HepG2 (cell line): Measurements from ENCODE around the gene CBX2. TPM values are rescaled to one million over a fixed set of nuclear protein-coding genes. Genes with fewer than 3 reads are reported as not detected.

Experiments
- ETV6 ChIP-seq: sonication (generic); formaldehyde crosslinking; conservative IDR thresholded peaks from 2 replicates; pipeline ENCODE4 v1.4.0; 2020; ENCODE audit warnings: missing genetic modification reagents
- GLI4 ChIP-seq: sonication (generic); formaldehyde crosslinking; IDR thresholded peaks from 2 replicates; pipeline ENCODE4 v1.5.1; 2020; ENCODE audit warnings: missing genetic modification reagents, mild to moderate bottlenecking, moderate library complexity, borderline replicate concordance
- KAT2B ChIP-seq: fragments of 150-350 bp; IDR thresholded peaks from 2 replicates; pipeline ENCODE4 v1.6.1; 2014; ENCODE audit warnings: low read depth, low read length, borderline replicate concordance
- KDM5A ChIP-seq: fragments of 200-600 bp; sonication (generic); IDR thresholded peaks from 2 replicates; pipeline ENCODE4 v1.7.0; 2018; ENCODE audit warnings: antibody characterized with exemption, mild to moderate bottlenecking, low read length, borderline replicate concordance
- PAF1 ChIP-seq: IDR thresholded peaks from 2 replicates; pipeline ENCODE4 v1.6.1; 2016; ENCODE audit warnings: missing genetic modification reagents, missing compliant biosample characterization
- RAD51 ChIP-seq: fragments of 450-650 bp; IDR thresholded peaks from 2 replicates; pipeline ENCODE4 v1.6.1; 2016; ENCODE audit warnings: borderline replicate concordance
- RFXAP ChIP-seq: sonication (generic); formaldehyde crosslinking; IDR thresholded peaks from 2 replicates; pipeline ENCODE4 v1.4.0; 2020; ENCODE audit warnings: missing genetic modification reagents, borderline replicate concordance
- SIN3A ChIP-seq: IDR thresholded peaks from 2 replicates; pipeline ENCODE4 v1.6.1; 2011; ENCODE audit warnings: low read depth, mild to moderate bottlenecking, control low read depth, low read length, borderline replicate concordance
- SMC3 ChIP-seq: IDR thresholded peaks from 2 replicates; pipeline ENCODE4 v1.6.1; 2011; ENCODE audit warnings: low read length, improper control_type of control experiment
- TCF7 ChIP-seq: sonication (generic); IDR thresholded peaks from 2 replicates; pipeline ENCODE4 v1.6.1; 2016; ENCODE audit warnings: antibody characterized with exemption, low read depth
- TEAD2 ChIP-seq: sonication (generic); formaldehyde crosslinking; IDR thresholded peaks from 2 replicates; pipeline ENCODE4 v1.9.0; 2021; ENCODE audit warnings: missing genetic modification reagents
- TEF ChIP-seq: sonication (generic); formaldehyde crosslinking; IDR thresholded peaks from 2 replicates; pipeline ENCODE4 v1.5.0; 2020; ENCODE audit warnings: missing genetic modification reagents
- TFE3 ChIP-seq: IDR thresholded peaks from 2 replicates; pipeline ENCODE4 v1.6.1; 2016
- TOE1 ChIP-seq: sonication (generic); formaldehyde crosslinking; IDR thresholded peaks from 2 replicates; pipeline ENCODE4 v1.4.0; 2020; ENCODE audit warnings: mild to moderate bottlenecking, missing genetic modification reagents
- ZNF138 ChIP-seq: sonication (generic); formaldehyde crosslinking; IDR thresholded peaks from 2 replicates; pipeline ENCODE4 v1.5.0; 2020; ENCODE audit warnings: mild to moderate bottlenecking, low read depth, missing genetic modification reagents
- ZNF350 ChIP-seq: sonication (generic); formaldehyde crosslinking; IDR thresholded peaks from 2 replicates; pipeline ENCODE4 v1.4.0; 2020; ENCODE audit warnings: mild to moderate bottlenecking, low read depth, missing genetic modification reagents, borderline replicate concordance
- ZNF430 ChIP-seq: sonication (generic); formaldehyde crosslinking; IDR thresholded peaks from 2 replicates; pipeline ENCODE4 v1.9.0; 2021; ENCODE audit warnings: mild to moderate bottlenecking, missing genetic modification reagents
- ZNF766 ChIP-seq: sonication (generic); formaldehyde crosslinking; IDR thresholded peaks from 2 replicates; pipeline ENCODE4 v1.5.0; 2020; ENCODE audit warnings: missing genetic modification reagents, borderline replicate concordance
- ZSCAN31 ChIP-seq: sonication (generic); formaldehyde crosslinking; IDR thresholded peaks from 2 replicates; pipeline ENCODE4 v1.5.0; 2020; ENCODE audit warnings: low read depth, mild to moderate bottlenecking, missing genetic modification reagents
- polyA plus RNA-seq, 8 experiments: library from polyadenylated mRNA; depleted of rRNA in 3 of 8; stranded (reverse) in 7 of 8; unstranded in 1 of 8; fragments of >200 nt; fragmentation: Illumina TruSeq in 4 of 8; extraction: Trizol in 4 of 8; gene quantifications; 2 replicates each; pipeline versions ENCODE4 v1.2.1 to v1.2.3, GENCODE V29; 2011 to 2016; ENCODE audit warnings: low read depth in 4 of 8, missing spikeins in 1 of 8, mixed read lengths in 1 of 8; ENCODE audit not compliant: insufficient read depth in 1 of 8
- total RNA-seq, 5 experiments: library from RNA; depleted of rRNA; stranded (reverse); fragments of >200 nt; fragmentation: Illumina TruSeq; extraction: Trizol; gene quantifications; 2 replicates each; pipeline ENCODE4 v1.2.3, GENCODE V29; 2016; ENCODE audit warnings: low read depth in 1 of 5
- TF ChIP-seq, protein P1 (sequence below): IDR thresholded peaks from 2 replicates; pipeline ENCODE4 v1.6.1; 2012; ENCODE audit warnings: low read length, improper control_type of control experiment
- TF ChIP-seq, protein P2 (sequence below): IDR thresholded peaks from 2 replicates; pipeline ENCODE4 v1.6.1; 2016; ENCODE audit warnings: control low read depth
- TF ChIP-seq, protein P3 (sequence below): sonication (generic); formaldehyde crosslinking; IDR thresholded peaks from 2 replicates; pipeline ENCODE4 v1.9.0; 2022; ENCODE audit warnings: missing genetic modification reagents, mild to moderate bottlenecking, borderline replicate concordance

Gene CBX2
- total and polyA plus RNA-seq, 2 of the 13 experiments (the other 11 are each of a cell fraction or from before 2014, with no cell fraction given) = 14.5 to 31.1 TPM

GRCh38 chr17:79818026-79818758, 40.2 kb downstream of the CBX2 start (continued):
- TF ChIP-seq, protein P1, sequence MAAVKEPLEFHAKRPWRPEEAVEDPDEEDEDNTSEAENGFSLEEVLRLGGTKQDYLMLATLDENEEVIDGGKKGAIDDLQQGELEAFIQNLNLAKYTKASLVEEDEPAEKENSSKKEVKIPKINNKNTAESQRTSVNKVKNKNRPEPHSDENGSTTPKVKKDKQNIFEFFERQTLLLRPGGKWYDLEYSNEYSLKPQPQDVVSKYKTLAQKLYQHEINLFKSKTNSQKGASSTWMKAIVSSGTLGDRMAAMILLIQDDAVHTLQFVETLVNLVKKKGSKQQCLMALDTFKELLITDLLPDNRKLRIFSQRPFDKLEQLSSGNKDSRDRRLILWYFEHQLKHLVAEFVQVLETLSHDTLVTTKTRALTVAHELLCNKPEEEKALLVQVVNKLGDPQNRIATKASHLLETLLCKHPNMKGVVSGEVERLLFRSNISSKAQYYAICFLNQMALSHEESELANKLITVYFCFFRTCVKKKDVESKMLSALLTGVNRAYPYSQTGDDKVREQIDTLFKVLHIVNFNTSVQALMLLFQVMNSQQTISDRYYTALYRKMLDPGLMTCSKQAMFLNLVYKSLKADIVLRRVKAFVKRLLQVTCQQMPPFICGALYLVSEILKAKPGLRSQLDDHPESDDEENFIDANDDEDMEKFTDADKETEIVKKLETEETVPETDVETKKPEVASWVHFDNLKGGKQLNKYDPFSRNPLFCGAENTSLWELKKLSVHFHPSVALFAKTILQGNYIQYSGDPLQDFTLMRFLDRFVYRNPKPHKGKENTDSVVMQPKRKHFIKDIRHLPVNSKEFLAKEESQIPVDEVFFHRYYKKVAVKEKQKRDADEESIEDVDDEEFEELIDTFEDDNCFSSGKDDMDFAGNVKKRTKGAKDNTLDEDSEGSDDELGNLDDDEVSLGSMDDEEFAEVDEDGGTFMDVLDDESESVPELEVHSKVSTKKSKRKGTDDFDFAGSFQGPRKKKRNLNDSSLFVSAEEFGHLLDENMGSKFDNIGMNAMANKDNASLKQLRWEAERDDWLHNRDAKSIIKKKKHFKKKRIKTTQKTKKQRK = no peak
- no peak; the same call in 1 of the 2 replicates for TF ChIP-seq ZNF430 (CRISPR knock-in tag)
- TF ChIP-seq ETV6 (CRISPR knock-in tag) = no peak
- TF ChIP-seq RFXAP = no peak
- no peak for TF ChIP-seq ZNF766 (CRISPR knock-in tag)
- TF ChIP-seq, protein P2, sequence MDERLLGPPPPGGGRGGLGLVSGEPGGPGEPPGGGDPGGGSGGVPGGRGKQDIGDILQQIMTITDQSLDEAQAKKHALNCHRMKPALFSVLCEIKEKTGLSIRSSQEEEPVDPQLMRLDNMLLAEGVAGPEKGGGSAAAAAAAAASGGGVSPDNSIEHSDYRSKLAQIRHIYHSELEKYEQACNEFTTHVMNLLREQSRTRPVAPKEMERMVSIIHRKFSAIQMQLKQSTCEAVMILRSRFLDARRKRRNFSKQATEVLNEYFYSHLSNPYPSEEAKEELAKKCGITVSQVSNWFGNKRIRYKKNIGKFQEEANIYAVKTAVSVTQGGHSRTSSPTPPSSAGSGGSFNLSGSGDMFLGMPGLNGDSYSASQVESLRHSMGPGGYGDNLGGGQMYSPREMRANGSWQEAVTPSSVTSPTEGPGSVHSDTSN (CRISPR knock-in tag) = no peak
- peak; percentile 47; the same call in 1 of the 2 replicates for TF ChIP-seq GLI4 (CRISPR knock-in tag)
- TF ChIP-seq SIN3A = no peak
- no peak for TF ChIP-seq PAF1 (CRISPR knock-in tag)
- no peak for TF ChIP-seq TOE1 (CRISPR knock-in tag)
- TF ChIP-seq TEAD2 (CRISPR knock-in tag) = no peak
- TF ChIP-seq TEF (CRISPR knock-in tag) = no peak
- TF ChIP-seq ZSCAN31 = 0 out of 2 replicates have a peak, but pooled peaks have one; percentile 22
- no peak for TF ChIP-seq RAD51
- TF ChIP-seq ZNF350 = peak; percentile 47; the same call in 1 of the 2 replicates
- TF ChIP-seq ZNF138 = no peak
- no peak for TF ChIP-seq KAT2B
- TF ChIP-seq KDM5A = no peak
- TF ChIP-seq, protein P3, sequence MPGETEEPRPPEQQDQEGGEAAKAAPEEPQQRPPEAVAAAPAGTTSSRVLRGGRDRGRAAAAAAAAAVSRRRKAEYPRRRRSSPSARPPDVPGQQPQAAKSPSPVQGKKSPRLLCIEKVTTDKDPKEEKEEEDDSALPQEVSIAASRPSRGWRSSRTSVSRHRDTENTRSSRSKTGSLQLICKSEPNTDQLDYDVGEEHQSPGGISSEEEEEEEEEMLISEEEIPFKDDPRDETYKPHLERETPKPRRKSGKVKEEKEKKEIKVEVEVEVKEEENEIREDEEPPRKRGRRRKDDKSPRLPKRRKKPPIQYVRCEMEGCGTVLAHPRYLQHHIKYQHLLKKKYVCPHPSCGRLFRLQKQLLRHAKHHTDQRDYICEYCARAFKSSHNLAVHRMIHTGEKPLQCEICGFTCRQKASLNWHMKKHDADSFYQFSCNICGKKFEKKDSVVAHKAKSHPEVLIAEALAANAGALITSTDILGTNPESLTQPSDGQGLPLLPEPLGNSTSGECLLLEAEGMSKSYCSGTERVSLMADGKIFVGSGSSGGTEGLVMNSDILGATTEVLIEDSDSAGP = peak; percentile 38; the same call in 1 of the 2 replicates
- no peak for TF ChIP-seq TCF7
- TF ChIP-seq SMC3 = no peak
- peak; percentile 73; the same call in 1 of the 2 replicates for TF ChIP-seq TFE3
